Natural killer cell (primary cell): ENCODE results near the gene TAF6L. TPM values are rescaled to one million over a fixed set of nuclear protein-coding genes. Genes with fewer than 3 reads are reported as not detected.

ENCODE experiments used
- ATAC-seq, 3 donors: fragments of 150-1000 bp in 2 of 3; fragments of 200-7000 bp in 1 of 3; cut with Tn5 transposase; 1 replicate in 1 of 3; 2 replicates in 2 of 3; pipeline ENCODE4 v1.10.0; 2021; ENCODE audit warnings: mild to moderate bottlenecking in 2 of 3, moderate library complexity in 2 of 3
- DNase-seq, 2 donors: peaks; one replicate each; pipeline versions ENCODE4 v3.0.0 to v3.0.0-alpha.2; 2013 to 2021; ENCODE audit warnings: mixed read lengths in 1 of 2
- H3K27ac ChIP-seq: one replicate; pipeline ENCODE4 v1.5.1; 2013; ENCODE audit warnings: mild to moderate bottlenecking, low read length
- H3K27me3 ChIP-seq: one replicate; pipeline ENCODE4 v1.6.1; 2013; ENCODE audit warnings: low read length; ENCODE audit not compliant: control insufficient read depth, insufficient read depth
- H3K36me3 ChIP-seq: one replicate; pipeline ENCODE4 v1.6.1; 2013; ENCODE audit warnings: low read length; ENCODE audit not compliant: control insufficient read depth, insufficient read depth
- H3K4me1 ChIP-seq: one replicate; pipeline ENCODE4 v1.6.1; 2013; ENCODE audit warnings: low read length; ENCODE audit not compliant: control insufficient read depth, insufficient read depth
- H3K4me3 ChIP-seq: one replicate; pipeline ENCODE4 v1.5.1; 2013; ENCODE audit warnings: low read length
- H3K9me3 ChIP-seq: one replicate; pipeline ENCODE4 v1.6.1; 2013; ENCODE audit warnings: low read length; ENCODE audit not compliant: control insufficient read depth, insufficient read depth
- H3K27ac Mint-ChIP-seq, 2 donors: one replicate each; pipeline ENCODE4 v1.8.0; 2022; ENCODE audit warnings: mild to moderate bottlenecking in 2 of 2, mixed read lengths in 2 of 2, moderate library complexity in 1 of 2
- H3K27me3 Mint-ChIP-seq, 2 donors: one replicate each; pipeline ENCODE4 v1.8.0; 2022; ENCODE audit warnings: low read depth in 2 of 2, mixed read lengths in 2 of 2
- H3K36me3 Mint-ChIP-seq: one replicate; pipeline ENCODE4 v1.8.0; 2022; ENCODE audit warnings: mixed read lengths
- H3K4me1 Mint-ChIP-seq, 2 donors: one replicate each; pipeline ENCODE4 v1.8.0; 2022; ENCODE audit warnings: mixed read lengths in 2 of 2
- H3K4me3 Mint-ChIP-seq: one replicate; pipeline ENCODE4 v1.8.0; 2022; ENCODE audit warnings: mild to moderate bottlenecking, moderate library complexity, mixed read lengths
- H3K9me3 Mint-ChIP-seq, 2 donors: one replicate each; pipeline ENCODE4 v1.8.0; 2022; ENCODE audit warnings: mixed read lengths in 2 of 2
- WGBS: methylation state at CpG from one replicate; pipeline ENCODE4 v1.1.7; 2013; ENCODE audit warnings: missing lambda C conversion rate; ENCODE audit not compliant: insufficient coverage; 5-methylcytosine and 5-hydroxymethylcytosine counted together
- intact Hi-C: fragments of 100-400 bp; cut with micrococcal nuclease; formaldehyde crosslinking; loops from one replicate; pipeline ENCODE4 v1.14.2; 2022
- total RNA-seq, 4 donors: library from RNA; stranded (reverse); fragments of 120-200 nt in 1 of 4; gene quantifications; one replicate each; pipeline versions ENCODE4 v1.2.3 to v1.2.4, GENCODE V29; 2013 to 2022
- TF ChIP-seq, protein P1 (sequence below): fragments of 200-600 bp; IDR thresholded peaks from one replicate; pipeline ENCODE4 v1.8.0; 2022; ENCODE audit warnings: antibody characterized with exemption

Gene TAF6L
- total RNA-seq, 3 donors from 2014 or later (not counting 1 experiment from before 2014, with no cell fraction given) = 18.4 to 20.3 (median 18.8) TPM

DNA sequence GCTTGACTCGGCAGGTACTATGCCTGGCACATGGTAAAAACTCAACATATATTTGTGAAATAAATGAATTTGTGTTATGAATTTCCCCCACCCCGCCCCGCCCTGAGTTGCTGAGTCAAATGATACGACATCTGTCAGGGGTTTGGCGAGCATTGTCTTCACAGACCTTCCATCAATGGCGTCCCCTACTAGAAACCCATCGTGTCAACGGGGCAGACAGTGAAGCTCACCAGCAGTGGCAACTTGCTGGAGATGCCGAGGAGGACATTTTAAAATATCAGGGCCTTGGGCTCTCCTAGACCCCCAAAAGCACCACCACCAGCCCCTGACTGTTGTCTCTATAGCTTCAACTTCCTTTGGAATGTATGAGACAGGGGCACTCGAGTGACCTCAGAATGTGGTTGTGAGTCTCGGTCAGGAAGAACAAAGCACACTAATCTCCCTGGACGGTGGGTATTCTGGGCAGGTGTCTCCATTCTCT, 34.8 kb downstream of the TAF6L start:
- Histone ChIP-seq H3K4me3 (peak overlapping the region; percentile 88), H3K9me3 (no peaks in the 10 kb centered on the region), H3K36me3 (peaks cover 29% of the 10 kb centered on the region), H3K4me1 (peaks cover 25% of the 10 kb centered on the region), H3K27ac (peak overlapping the region; percentile 78), H3K27me3 (no peaks in the 10 kb centered on the region)
- H3K4me1 Mint-ChIP-seq = peaks cover 20 to 43% of the 10 kb centered on the region in 2 donors
- H3K9me3 Mint-ChIP-seq = no peaks in the 10 kb centered on the region
- H3K27ac Mint-ChIP-seq = peak overlapping the region; percentile 94 to 99
- TF ChIP-seq, protein P1, sequence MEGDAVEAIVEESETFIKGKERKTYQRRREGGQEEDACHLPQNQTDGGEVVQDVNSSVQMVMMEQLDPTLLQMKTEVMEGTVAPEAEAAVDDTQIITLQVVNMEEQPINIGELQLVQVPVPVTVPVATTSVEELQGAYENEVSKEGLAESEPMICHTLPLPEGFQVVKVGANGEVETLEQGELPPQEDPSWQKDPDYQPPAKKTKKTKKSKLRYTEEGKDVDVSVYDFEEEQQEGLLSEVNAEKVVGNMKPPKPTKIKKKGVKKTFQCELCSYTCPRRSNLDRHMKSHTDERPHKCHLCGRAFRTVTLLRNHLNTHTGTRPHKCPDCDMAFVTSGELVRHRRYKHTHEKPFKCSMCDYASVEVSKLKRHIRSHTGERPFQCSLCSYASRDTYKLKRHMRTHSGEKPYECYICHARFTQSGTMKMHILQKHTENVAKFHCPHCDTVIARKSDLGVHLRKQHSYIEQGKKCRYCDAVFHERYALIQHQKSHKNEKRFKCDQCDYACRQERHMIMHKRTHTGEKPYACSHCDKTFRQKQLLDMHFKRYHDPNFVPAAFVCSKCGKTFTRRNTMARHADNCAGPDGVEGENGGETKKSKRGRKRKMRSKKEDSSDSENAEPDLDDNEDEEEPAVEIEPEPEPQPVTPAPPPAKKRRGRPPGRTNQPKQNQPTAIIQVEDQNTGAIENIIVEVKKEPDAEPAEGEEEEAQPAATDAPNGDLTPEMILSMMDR = no peak
- ATAC-seq (peak in 2 of 3 donors; percentile 9 to 11), DNase-seq (peak in 1 of 2 donors; percentile 63)
- H3K4me3 Mint-ChIP-seq = peak overlapping the region; percentile 96
- WGBS = 34% methylated on average over 11 of the region's 12 CpGs
- H3K27me3 Mint-ChIP-seq = no peaks in the 10 kb centered on the region
- H3K36me3 Mint-ChIP-seq = no peaks in the 10 kb centered on the region
- intact Hi-C loops = loop anchor here (1.0 to 2.0 kb wide), 3 partner anchors 14 to 33 kb away; partner anchors contain the start of genes STX5, TEX54, TMEM223 and WDR74

DNA sequence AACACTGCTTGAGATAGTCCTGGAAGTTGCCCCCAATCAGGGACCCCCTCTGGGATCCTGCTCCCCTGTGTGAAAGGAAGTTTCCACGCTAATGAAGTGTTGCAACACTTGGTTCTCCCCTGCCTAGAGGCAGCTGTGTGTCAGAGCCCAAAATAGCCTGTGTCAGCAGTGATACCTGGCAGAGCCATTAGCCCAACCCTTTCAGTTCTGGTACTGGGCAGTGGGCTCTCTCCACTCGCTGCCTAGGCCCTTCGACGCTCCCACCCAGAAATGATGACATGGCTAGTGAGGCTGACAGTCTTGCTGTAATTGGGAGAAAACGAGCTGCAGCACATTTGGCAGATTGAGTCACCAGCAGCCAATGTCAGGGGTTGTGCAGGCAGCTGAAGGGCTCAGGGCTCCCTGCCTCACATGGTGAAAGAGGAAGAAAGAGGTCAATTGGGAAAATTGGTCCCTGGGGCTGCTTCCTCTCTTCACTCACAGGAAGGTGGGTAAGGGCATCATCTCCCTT, 35.5 kb downstream of the TAF6L start:
- intact Hi-C loops = no loop called here
- H3K36me3 Mint-ChIP-seq = no peaks in the 10 kb centered on the region
- Histone ChIP-seq H3K4me3 (no peak overlapping the region), H3K4me1 (peaks cover 25% of the 10 kb centered on the region), H3K27me3 (no peaks in the 10 kb centered on the region), H3K27ac (peak overlapping the region; percentile 60), H3K36me3 (peaks cover 23% of the 10 kb centered on the region), H3K9me3 (no peaks in the 10 kb centered on the region)
- ATAC-seq = no peak
- peak in 1 of 2 donors; percentile 21 for DNase-seq
- H3K27ac Mint-ChIP-seq = peak overlapping the region; percentile 94 to 99
- peaks cover 20 to 42% of the 10 kb centered on the region in 2 donors for H3K4me1 Mint-ChIP-seq
- WGBS = 85% methylated on average over 5 of the region's 5 CpGs
- no peaks in the 10 kb centered on the region for H3K27me3 Mint-ChIP-seq
- H3K9me3 Mint-ChIP-seq = no peaks in the 10 kb centered on the region
- peak overlapping the region; percentile 57 for H3K4me3 Mint-ChIP-seq
- TF ChIP-seq, protein P1 = no peak

DNA sequence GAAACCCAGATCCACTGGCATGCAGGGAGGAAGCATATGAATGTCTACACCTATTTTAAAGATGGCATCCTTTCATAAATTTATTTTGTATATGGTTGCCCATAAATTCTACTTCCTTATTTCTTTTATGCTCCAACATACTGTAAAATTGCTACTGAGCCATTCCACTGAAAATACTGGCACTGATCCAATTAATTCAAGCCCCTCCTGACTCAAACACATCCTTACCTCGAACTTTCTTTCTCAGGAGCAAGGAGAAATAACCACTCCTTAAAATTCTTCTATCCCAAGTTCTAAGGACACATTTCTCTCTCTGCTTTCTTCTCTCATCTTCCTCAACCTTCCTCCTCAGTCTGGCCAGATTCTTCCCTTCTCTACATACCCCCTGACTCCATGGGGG, 39.6 kb downstream of the TAF6L start:
- DNase-seq = no peak
- H3K4me1 ChIP-seq = peaks cover 11% of the 10 kb centered on the region
- TF ChIP-seq, protein P1 = no peak
- H3K4me3 ChIP-seq = no peak overlapping the region
- WGBS = 45% methylated on average over 1 of the region's 1 CpG
- no peaks in the 10 kb centered on the region for H3K9me3 ChIP-seq
- Mint-ChIP-seq H3K9me3 (no peaks in the 10 kb centered on the region), H3K4me3 (no peak overlapping the region), H3K27ac (peak overlapping the region in 1 of 2 donors; percentile 52), H3K4me1 (peaks cover 0 to 11% of the 10 kb centered on the region in 2 donors), H3K27me3 (no peaks in the 10 kb centered on the region), H3K36me3 (no peaks in the 10 kb centered on the region)
- intact Hi-C loops = no loop called here
- H3K27ac ChIP-seq = no peak overlapping the region
- no peak for ATAC-seq
- H3K36me3 ChIP-seq = peaks cover 7% of the 10 kb centered on the region
- H3K27me3 ChIP-seq = no peaks in the 10 kb centered on the region

DNA sequence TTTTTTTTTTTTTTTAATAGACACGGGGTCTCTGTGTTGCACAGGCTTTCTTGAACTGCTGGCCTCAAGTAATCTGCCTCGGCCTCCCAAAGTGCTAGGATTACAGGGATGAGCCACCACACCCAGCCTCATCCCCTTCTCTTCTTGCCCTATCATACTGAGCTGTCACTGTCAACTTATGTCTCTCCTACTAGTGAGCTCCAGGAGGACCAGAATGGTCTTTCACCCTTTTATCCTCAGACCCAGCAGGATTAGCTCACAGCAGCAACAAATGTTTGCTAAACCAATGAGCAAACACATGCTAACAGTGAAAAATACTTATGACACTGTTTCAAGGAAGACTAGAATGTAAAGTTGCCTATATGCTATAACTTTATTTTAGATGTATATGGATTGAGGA, 40.5 kb downstream of the TAF6L start:
- ATAC-seq = peak in 1 of 3 donors; percentile 11
- H3K27me3 Mint-ChIP-seq = no peaks in the 10 kb centered on the region
- TF ChIP-seq, protein P1 = no peak
- Histone ChIP-seq H3K36me3 (peaks cover 15% of the 10 kb centered on the region), H3K27me3 (no peaks in the 10 kb centered on the region), H3K4me3 (no peak overlapping the region), H3K4me1 (peaks cover 1% of the 10 kb centered on the region), H3K27ac (no peak overlapping the region), H3K9me3 (no peaks in the 10 kb centered on the region)
- intact Hi-C loops = no loop called here
- H3K36me3 Mint-ChIP-seq = no peaks in the 10 kb centered on the region
- peak overlapping the region in 1 of 2 donors; percentile 6 for H3K27ac Mint-ChIP-seq
- no peak overlapping the region for H3K4me3 Mint-ChIP-seq
- no peak for DNase-seq
- no peaks in the 10 kb centered on the region for H3K9me3 Mint-ChIP-seq
- H3K4me1 Mint-ChIP-seq = peaks cover 0 to 3% of the 10 kb centered on the region in 2 donors
- 76% methylated on average over 2 of the region's 2 CpGs for WGBS
